PC-3 (cell line): ENCODE results near the gene SLC2A9. TPM values are rescaled to one million over a fixed set of nuclear protein-coding genes. Genes with fewer than 3 reads are reported as not detected.

ENCODE experiments used
- ATAC-seq: fragments of 200-7000 bp; cut with Tn5 transposase; 2 replicates; pipeline ENCODE4 v1.9.1; 2020; ENCODE audit warnings: mild to moderate bottlenecking, moderate library complexity
- BruUV-seq: library from RNA; stranded (reverse); fragments of 400-500 nt; replicated peaks from 2 replicates; lab custom pipeline; 2021; lab: Mats Ljungman, UMichigan
- CTCF ChIA-PET: fragments of 300-600 bp; sonication (Branson Sonifier 250); formaldehyde crosslinking; loops from one replicate; lab custom pipeline; 2022; ENCODE audit warnings: antibody characterized with exemption; lab: Charles Lee
- POLR2A ChIA-PET: fragments of 300-600 bp; sonication (Branson Sonifier 250); formaldehyde crosslinking; loops from one replicate; lab custom pipeline; 2022; ENCODE audit warnings: antibody characterized with exemption; ENCODE audit not compliant: unreplicated experiment; lab: Charles Lee
- DNase-seq: peaks from one replicate; pipeline ENCODE4 v3.0.0-alpha.2; 2015
- H2AFZ ChIP-seq: fragments of 300-600 bp; sonication (generic); 2 replicates; pipeline ENCODE4 v1.6.0; 2016; ENCODE audit warnings: antibody characterized with exemption, low read length
- H3F3A ChIP-seq: fragments of 300-600 bp; sonication (generic); one replicate; pipeline ENCODE4 v1.6.0; 2017; ENCODE audit warnings: antibody characterized with exemption, low read length, control low read depth, mild to moderate bottlenecking; ENCODE audit not compliant: unreplicated experiment
- H3K27ac ChIP-seq: fragments of 300-600 bp; sonication (generic); 2 replicates; pipeline ENCODE4 v1.5.1; 2016; ENCODE audit warnings: mild to moderate bottlenecking, low read length
- H3K27me3 ChIP-seq: fragments of 300-600 bp; sonication (generic); 2 replicates; pipeline ENCODE4 v1.6.1; 2016; ENCODE audit warnings: low read length, mixed read lengths
- H3K36me3 ChIP-seq: fragments of 300-600 bp; sonication (generic); 2 replicates; pipeline ENCODE4 v1.6.1; 2016; ENCODE audit warnings: low read depth, mixed run types, low read length, mixed read lengths
- H3K4me1 ChIP-seq: fragments of 300-600 bp; sonication (generic); 2 replicates; pipeline ENCODE4 v1.5.1; 2016; ENCODE audit warnings: low read length; ENCODE audit not compliant: insufficient read depth
- H3K4me2 ChIP-seq: fragments of 300-600 bp; sonication (generic); 2 replicates; pipeline ENCODE4 v1.6.0; 2016; ENCODE audit warnings: low read length
- H3K4me3 ChIP-seq: fragments of 300-600 bp; sonication (generic); 2 replicates; pipeline ENCODE4 v1.5.1; 2016; ENCODE audit warnings: mild to moderate bottlenecking, low read length, mixed read lengths
- H3K79me2 ChIP-seq: fragments of 300-600 bp; sonication (generic); 2 replicates; pipeline ENCODE4 v1.6.1; 2017; ENCODE audit warnings: low read length, mixed read lengths
- H3K9ac ChIP-seq: fragments of 300-600 bp; sonication (generic); 2 replicates; pipeline ENCODE4 v1.6.0; 2016; ENCODE audit warnings: mild to moderate bottlenecking, low read length
- H3K9me2 ChIP-seq: fragments of 300-600 bp; sonication (generic); replicated peaks from 2 replicates; pipeline ENCODE4 v1.6.1; 2016; ENCODE audit warnings: mixed run types, low read length, mixed read lengths
- H3K9me3 ChIP-seq: fragments of 300-600 bp; sonication (generic); 2 replicates; pipeline ENCODE4 v1.6.1; 2016; ENCODE audit warnings: low read length, mixed read lengths
- H4K20me1 ChIP-seq: fragments of 300-600 bp; sonication (generic); 2 replicates; pipeline ENCODE4 v1.6.1; 2016; ENCODE audit warnings: low read length, mixed read lengths
- EZH2 ChIP-seq: fragments of 300-600 bp; sonication (generic); IDR thresholded peaks from one replicate; pipeline ENCODE4 v1.6.1; 2017; ENCODE audit warnings: antibody characterized with exemption, mild to moderate bottlenecking, low read length; ENCODE audit not compliant: unreplicated experiment
- EZH2phosphoT487 ChIP-seq: fragments of 300-600 bp; sonication (generic); IDR thresholded peaks from 2 replicates; pipeline ENCODE4 v1.6.1; 2018; ENCODE audit warnings: mild to moderate bottlenecking, antibody characterized with exemption, low read length, borderline replicate concordance
- intact Hi-C: fragments of 100-400 bp; cut with micrococcal nuclease; formaldehyde crosslinking; loops from 2 replicates; pipeline ENCODE4 v1.9.0; 2023
- total RNA-seq: library from RNA; depleted of rRNA; stranded (reverse); fragments of >200 nt; gene quantifications from 2 replicates; pipeline ENCODE4 v1.2.3, GENCODE V29; 2014
- TF ChIP-seq, protein P1 (sequence below): fragments of 300-600 bp; sonication (generic); conservative IDR thresholded peaks from 2 replicates; pipeline ENCODE4 v1.5.1; 2017; ENCODE audit warnings: antibody characterized with exemption, low read depth, mild to moderate bottlenecking, low read length

SLC2A9 gene
- total RNA-seq, 1 experiment from 2014 or later = 0.11 TPM

DNA sequence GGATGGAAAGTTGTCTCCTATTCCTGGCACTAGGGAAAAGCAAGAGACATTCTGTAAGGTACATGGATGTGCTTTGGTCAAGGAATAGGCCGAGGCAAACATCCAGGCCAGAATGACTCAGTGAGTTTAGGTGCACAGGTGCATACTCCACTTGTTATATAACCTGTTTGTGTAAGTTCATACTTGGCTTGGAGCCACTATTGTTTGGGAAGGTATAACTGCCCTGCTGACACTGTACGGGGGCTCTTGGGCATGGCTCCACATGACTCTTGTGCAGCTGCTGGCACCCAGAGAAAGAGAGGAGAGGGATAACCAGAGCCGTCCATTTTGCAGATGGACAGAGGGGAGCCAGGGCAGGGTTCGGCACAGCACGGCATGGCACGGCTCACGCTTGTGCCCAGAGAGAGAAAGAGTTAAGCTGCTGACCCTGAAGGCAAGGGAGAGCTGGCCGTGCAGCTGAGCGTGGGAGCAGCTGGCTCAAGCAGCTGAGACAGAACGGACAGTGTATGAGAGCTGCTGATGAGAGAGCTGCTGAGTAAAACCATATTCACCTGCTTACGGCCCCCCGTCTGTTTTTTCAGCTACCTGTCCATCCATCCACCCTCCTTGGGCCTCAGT lies 98.0 kb downstream of the SLC2A9 start:
- H3F3A ChIP-seq = no peaks in the 10 kb centered on the region
- peak; percentile 15 for DNase-seq
- H3K4me2 ChIP-seq = no peak overlapping the region
- H4K20me1 ChIP-seq = no peaks in the 10 kb centered on the region
- ChIA-PET POLR2A (no interaction called here), CTCF (no interaction called here)
- no peaks in the 10 kb centered on the region for H3K4me1 ChIP-seq
- H3K27ac ChIP-seq = no peak overlapping the region
- no peak for ATAC-seq
- intact Hi-C loops = no loop called here
- H3K9me2 ChIP-seq = no peaks in the 10 kb centered on the region
- no peaks in the 10 kb centered on the region for H3K79me2 ChIP-seq
- H3K27me3 ChIP-seq = no peaks in the 10 kb centered on the region
- no peak overlapping the region for H3K4me3 ChIP-seq
- H3K36me3 ChIP-seq = no peaks in the 10 kb centered on the region
- BruUV-seq = no TSS peak
- TF ChIP-seq EZH2 (no peak), EZH2phosphoT487 (no peak)
- TF ChIP-seq, protein P1, sequence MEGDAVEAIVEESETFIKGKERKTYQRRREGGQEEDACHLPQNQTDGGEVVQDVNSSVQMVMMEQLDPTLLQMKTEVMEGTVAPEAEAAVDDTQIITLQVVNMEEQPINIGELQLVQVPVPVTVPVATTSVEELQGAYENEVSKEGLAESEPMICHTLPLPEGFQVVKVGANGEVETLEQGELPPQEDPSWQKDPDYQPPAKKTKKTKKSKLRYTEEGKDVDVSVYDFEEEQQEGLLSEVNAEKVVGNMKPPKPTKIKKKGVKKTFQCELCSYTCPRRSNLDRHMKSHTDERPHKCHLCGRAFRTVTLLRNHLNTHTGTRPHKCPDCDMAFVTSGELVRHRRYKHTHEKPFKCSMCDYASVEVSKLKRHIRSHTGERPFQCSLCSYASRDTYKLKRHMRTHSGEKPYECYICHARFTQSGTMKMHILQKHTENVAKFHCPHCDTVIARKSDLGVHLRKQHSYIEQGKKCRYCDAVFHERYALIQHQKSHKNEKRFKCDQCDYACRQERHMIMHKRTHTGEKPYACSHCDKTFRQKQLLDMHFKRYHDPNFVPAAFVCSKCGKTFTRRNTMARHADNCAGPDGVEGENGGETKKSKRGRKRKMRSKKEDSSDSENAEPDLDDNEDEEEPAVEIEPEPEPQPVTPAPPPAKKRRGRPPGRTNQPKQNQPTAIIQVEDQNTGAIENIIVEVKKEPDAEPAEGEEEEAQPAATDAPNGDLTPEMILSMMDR = no peak
- no peak overlapping the region for H2AFZ ChIP-seq
- no peak overlapping the region for H3K9ac ChIP-seq
- H3K9me3 ChIP-seq = no peaks in the 10 kb centered on the region

DNA sequence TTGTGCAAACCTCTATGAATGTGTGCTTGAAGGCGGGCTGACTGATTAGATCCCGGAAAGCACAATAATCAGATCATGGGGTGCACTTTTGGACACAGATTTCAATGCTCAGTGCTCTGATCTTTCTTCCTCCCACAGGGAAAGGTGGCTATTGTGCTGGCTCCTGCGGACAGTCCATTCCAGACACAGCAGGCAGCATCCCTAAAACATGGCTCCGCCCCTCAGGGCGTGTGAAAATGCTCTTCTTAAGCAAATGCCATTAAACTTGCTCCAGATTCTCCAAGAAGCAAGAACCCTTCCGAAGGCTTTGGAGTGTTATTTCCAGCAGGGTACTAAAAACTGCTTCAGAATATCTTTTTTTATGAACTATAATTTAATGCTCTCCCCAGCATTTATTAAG lies 100.0 kb downstream of the SLC2A9 start:
- TF ChIP-seq EZH2phosphoT487 (no peak), EZH2 (no peak)
- TF ChIP-seq, protein P1 = no peak
- ATAC-seq (no peak), DNase-seq (no peak)
- Histone ChIP-seq H3K27me3 (no peaks in the 10 kb centered on the region), H3K79me2 (no peaks in the 10 kb centered on the region), H3K4me2 (no peak overlapping the region), H3K4me3 (no peak overlapping the region), H3K36me3 (no peaks in the 10 kb centered on the region), H4K20me1 (no peaks in the 10 kb centered on the region), H2AFZ (no peak overlapping the region), H3F3A (no peaks in the 10 kb centered on the region), H3K9me2 (no peaks in the 10 kb centered on the region), H3K9me3 (no peaks in the 10 kb centered on the region), H3K4me1 (no peaks in the 10 kb centered on the region), H3K27ac (no peak overlapping the region), H3K9ac (no peak overlapping the region)
- ChIA-PET POLR2A (no interaction called here), CTCF (no interaction called here)
- intact Hi-C loops = no loop called here
- no TSS peak for BruUV-seq

DNA sequence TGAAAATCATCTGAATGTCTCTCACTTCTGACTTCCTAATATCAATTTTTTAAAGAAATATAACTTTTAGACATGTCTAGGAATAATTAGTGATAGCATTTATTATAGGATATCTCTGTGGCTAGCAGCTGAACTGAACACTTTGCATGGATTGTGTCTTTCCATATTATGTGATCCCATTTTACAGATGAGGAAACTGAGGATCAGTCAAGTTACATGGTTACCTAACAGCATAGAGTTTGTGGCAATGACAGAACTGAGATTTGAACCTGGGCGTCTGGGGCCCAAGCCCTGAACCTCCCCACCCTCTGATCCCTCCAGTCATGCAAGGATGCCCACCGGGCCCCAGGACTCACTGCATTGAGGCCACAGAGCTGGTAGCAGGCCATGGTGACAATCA lies 101.3 kb downstream of the SLC2A9 start:
- Histone ChIP-seq H3K4me2 (no peak overlapping the region), H2AFZ (no peak overlapping the region), H3K9ac (no peak overlapping the region), H3K36me3 (no peaks in the 10 kb centered on the region), H3K79me2 (no peaks in the 10 kb centered on the region), H3K27ac (no peak overlapping the region), H3F3A (no peaks in the 10 kb centered on the region), H3K27me3 (no peaks in the 10 kb centered on the region), H3K9me3 (no peaks in the 10 kb centered on the region), H4K20me1 (no peaks in the 10 kb centered on the region), H3K4me1 (no peaks in the 10 kb centered on the region), H3K4me3 (no peak overlapping the region), H3K9me2 (no peaks in the 10 kb centered on the region)
- intact Hi-C loops = no loop called here
- ChIA-PET POLR2A (no interaction called here), CTCF (no interaction called here)
- DNase-seq = no peak
- TF ChIP-seq, protein P1 = no peak
- no peak for TF ChIP-seq EZH2
- no peak for ATAC-seq
- BruUV-seq = no TSS peak
